Stimulated activated naive CD8-positive, alpha-beta T cell treated with anti-CD3 and anti-CD28 coated beads, Interleukin-15, Interleukin-2, amounts not matched to agents 100 U/mL and 50 U/mL, for 24 hours (primary cell): ENCODE results near the gene BCAS2.

ENCODE experiments used
- ATAC-seq: fragments of 150-1000 bp; cut with Tn5 transposase; one replicate; pipeline ENCODE4 v1.10.0; 2021
- DNase-seq: peaks from one replicate; pipeline ENCODE4 v3.0.0; 2021

BCAS2 gene

GRCh38 chr1:114558544-114558943, 22.9 kb downstream of the BCAS2 start:
- ATAC-seq, result no peak
- DNase-seq, result no peak

DNA sequence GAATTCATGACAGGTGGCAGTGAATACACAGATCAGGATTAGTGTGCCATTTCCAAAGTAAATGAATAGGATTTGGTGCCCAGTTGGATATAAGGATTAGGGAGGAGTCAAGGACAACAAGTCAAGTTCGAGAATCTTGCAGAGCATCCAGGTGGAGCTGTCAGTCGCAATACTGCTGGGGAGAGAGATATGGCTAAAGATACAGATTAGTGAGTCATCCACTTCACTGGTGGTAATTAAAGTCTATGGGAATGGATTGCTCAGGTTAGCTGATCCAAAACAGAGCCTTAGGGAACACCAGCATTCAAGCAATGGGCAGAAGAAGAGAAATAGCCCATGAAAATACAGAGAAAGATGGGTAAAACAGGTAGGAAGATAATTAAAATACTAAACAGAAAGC, 26.8 kb downstream of the BCAS2 start:
- ATAC-seq, result no peak
- no peak for DNase-seq

DNA sequence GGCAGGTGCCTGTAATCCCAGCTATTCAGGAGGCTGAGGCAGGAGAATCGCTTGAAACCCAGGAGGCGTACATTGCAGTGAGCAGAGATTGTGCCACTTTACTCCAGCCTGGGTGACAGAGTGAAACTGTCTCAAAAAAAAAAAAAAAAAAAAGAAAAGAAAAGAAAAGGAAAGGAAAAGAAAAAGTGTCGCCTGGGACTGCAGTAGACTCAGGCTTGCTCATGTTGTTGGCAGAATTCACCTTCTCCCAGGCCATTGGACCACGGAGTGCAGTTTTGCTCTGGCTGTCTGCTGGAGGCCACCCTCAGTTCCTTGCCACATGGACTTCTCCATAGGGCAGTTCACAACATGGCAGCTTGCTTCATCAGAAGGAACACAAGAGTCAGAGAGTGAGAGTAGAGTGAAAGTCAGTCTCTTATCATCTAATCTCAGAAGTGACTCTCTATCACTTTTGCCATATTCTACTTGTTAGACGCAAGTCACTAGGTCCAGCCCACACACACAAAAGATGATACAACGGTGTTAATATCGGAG, 29.2 kb downstream of the BCAS2 start:
- DNase-seq (no peak), ATAC-seq (no peak)

GRCh38 chr1:114551400-114551799, 30.0 kb downstream of the BCAS2 start:
- ATAC-seq, result no peak
- no peak for DNase-seq

GRCh38 chr1:114550336-114550735, 31.1 kb downstream of the BCAS2 start:
- no peak for ATAC-seq
- no peak for DNase-seq

DNA sequence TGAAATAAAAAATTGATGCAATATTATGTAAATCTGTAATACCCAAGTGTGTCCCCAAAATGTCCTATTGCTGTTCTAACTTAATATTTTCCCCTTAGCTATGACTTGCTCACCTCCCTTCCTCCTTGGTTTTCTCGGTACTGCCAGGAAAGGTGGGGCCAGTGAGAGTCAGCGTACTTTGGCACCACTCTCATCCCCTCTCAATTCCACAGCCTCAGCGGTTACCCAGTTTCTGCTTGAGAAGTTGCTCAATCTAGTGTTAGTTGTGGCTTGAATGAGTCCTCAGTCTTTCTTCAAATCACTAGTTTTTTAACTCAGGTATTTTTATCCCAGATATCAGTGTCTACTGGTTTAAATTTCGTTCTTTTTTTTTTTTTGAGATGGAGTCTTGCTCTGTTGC, 32.3 kb downstream of the BCAS2 start:
- no peak for ATAC-seq
- DNase-seq, result no peak

DNA sequence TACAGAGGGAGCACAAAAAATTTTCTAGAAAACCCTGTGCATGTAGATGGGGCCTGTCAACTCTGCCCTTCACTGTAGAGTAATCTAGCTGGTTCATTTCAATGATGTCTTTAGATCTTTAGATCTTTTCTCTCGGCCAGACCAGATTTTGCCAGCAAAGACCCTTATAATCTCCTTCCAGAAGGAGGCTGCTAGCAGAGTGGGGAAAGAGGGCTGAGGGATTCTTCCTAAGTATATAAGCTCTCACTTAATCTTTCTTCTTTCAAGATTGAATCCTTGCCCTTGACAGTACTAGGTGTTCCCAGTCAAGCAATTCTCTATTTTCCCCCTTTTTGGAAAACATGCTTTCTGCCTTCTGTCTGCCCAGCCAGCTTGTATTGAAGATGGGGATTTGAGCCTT, 34.3 kb downstream of the BCAS2 start:
- ATAC-seq (no peak), DNase-seq (no peak)

GRCh38 chr1:114545796-114546195, 35.6 kb downstream of the BCAS2 start:
- no peak for ATAC-seq

DNA sequence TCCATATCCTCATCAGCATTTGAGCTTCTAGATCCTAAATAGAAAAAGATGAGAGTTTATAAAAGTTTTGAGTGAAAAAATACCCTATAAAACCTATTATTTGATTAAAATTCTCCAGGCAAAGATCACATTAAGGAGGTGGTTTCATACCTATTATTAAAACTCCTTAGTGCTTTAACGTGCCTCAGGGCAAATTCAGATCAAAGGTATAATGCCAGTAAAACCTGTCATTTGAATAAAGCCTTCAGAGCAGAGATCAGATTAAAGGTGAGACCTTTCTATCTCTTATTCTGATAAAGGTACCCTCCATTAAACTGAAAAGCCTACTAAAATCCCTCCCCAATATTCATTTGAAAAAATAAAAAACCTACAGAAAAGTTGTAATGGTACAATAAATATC, 36.1 kb downstream of the BCAS2 start:
- DNase-seq, result no peak
- ATAC-seq, result no peak

More at GRCh38 chr1:114545796-114546195, 35.6 kb downstream of the BCAS2 start:
- DNase-seq, result no peak

DNA sequence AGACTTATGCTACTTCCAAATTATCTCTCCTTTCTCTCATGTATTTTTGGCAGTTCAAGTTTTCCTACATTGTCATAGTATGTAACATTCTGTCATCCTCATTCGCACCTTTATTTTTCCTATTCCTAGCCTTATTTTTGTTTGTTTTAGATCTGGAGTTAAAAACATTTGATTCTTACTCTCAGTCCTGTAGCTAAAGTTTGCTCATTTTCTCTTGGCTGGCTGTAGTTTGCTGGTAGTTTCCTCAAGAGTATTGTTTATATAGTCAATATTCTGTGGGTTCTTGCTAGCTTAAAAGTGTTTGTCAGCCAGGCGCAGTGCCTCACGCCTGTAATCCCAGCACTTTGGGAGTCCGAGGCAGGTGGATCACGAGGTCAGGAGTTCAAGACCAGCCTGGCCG, 40.6 kb downstream of the BCAS2 start:
- ATAC-seq (no peak), DNase-seq (no peak)

GRCh38 chr1:114540272-114540671, 41.1 kb downstream of the BCAS2 start:
- DNase-seq, result no peak
- no peak for ATAC-seq

DNA sequence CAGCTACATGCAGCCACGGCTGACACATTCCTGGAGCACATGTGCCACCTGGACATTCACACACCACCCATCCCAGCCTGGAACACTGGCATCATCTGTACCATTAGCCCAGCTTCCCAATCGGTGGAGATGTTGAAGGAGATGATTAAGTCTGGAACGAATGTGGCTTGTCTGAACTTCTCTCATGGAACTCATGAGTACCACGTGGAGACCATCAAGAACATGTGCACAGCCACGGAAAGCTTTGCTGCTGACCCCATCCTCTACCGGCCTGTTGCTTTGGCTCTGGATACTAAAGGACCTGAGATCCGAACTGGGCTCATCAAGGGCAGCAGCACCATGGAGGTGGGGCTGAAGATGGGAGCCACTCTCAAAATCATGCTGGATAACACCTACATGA, 45.4 kb downstream of the BCAS2 start:
- no peak for DNase-seq
- ATAC-seq, result no peak

- DNase-seq (no peak), ATAC-seq (no peak)
Measured at GRCh38 chr1:114535401-114535800, 46.0 kb downstream of the BCAS2 start.

- DNase-seq (no peak), ATAC-seq (peak; percentile 52)
Measured at GRCh38 chr1:114531094-114531493, 50.3 kb downstream of the BCAS2 start.

DNA sequence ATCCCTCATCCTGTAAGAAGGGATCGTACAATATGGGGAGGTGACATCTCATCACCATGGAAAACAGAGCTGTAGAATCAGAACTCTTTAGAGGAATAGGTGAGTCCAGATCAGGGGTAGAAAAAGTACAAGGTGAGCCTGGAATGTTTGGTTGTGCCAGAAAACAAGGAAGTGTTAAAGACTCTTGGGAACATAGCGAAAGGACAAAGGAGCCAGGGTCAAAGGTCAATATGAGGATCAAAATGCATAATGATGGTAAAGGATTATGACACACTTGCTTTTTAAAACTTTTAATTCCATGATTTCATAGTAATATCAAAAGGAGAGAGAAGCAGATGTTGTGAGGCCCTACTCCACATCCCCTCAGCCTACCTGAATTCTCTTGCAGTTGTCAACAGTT, 51.2 kb downstream of the BCAS2 start:
- no peak for DNase-seq
- no peak for ATAC-seq

DNA sequence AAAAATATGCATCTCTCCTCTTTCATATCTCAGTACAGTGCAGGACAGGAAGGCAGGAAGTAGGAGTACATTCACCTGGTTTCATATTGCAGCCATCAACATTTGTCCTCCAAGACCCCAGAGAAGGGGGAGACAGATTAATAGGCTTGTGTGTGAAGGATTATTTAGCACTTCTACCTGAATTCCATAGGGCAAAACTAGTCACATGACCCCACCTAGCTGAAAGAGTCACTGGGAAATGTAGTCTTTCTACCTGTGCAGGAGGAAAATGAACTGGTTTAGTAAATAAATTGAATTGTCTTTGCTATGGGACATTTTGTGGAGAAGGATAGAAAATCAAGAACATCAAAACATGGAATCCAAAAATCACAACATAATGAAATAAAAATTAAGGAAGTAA, 56.5 kb downstream of the BCAS2 start:
- ATAC-seq (no peak), DNase-seq (no peak)

DNA sequence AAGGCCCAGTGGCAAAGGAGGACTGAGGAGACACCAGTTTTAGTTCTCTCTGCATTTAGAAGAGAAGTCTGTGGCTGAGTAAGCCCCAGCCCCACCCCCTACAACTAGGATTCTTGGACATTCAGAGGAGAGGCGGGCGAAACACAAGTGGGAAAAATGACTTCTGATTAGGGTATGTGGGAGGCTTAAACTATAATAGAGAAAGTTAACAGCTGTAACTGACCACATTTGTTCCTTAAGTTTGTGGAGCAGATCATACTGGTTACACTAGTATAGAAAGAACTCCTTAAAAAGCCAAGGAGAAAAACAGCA, 59.2 kb downstream of the BCAS2 start:
- ATAC-seq (no peak), DNase-seq (no peak)

DNA sequence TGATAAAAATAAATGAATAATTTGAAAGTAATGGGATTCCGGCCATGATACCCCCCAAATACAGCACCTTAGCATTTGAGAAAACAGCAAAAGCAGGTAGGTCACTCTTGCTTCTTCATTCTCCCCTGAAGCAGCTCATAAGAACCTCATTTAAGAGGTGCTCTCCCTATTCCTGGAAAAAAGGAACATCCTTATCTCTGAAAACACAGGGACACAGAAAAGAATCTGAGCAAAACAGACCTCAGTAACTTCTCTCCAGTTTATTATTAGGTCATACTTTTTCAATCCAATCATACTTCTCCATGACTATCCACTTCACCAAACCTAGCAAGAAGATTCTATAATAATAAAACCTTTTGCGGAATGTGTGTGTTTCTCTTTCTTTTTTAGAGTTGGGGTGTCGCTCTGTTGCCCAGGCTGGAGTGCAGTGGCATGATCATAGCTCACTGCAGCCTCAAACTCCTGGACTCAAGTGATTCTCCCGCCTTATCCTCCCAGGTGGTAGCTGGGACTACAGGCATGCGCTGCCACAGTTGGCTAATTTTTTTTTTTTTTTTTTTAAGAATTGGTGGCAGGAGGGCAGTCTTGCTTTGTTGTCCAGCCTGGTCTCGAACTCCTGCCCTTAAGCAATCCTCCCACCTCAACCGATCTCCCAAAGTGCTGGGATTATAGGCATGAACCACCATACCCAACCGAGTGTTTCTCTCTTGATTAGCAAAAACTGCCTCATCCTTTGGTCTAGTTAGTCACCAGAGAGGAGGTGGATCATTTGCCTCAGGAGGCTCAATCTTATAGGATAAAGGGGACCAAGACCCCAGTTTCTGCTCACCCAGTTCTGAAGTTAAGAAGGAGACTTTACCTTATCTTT, 59.8 kb downstream of the BCAS2 start:
- DNase-seq, result no peak
- ATAC-seq, result no peak
